Upper lobe of right lung (tissue), 1 donor: ENCODE results near the gene BMPER. TPM values are rescaled to one million over a fixed set of nuclear protein-coding genes. Genes with fewer than 3 reads are reported as not detected.

Source experiments
- ATAC-seq: fragments of 200-7000 bp; cut with Tn5 transposase; one replicate; pipeline ENCODE4 v1.9.1; 2020; ENCODE audit warnings: mild to moderate bottlenecking, moderate library complexity
- DNase-seq: peaks from one replicate; pipeline ENCODE4 v3.0.0-alpha.2; 2020
- H3K27ac ChIP-seq: fragments of 200-600 bp; one replicate; pipeline ENCODE4 v1.8.0; 2022
- H3K27me3 ChIP-seq: fragments of 200-600 bp; one replicate; pipeline ENCODE4 v1.8.0; 2022; ENCODE audit warnings: mild to moderate bottlenecking
- H3K36me3 ChIP-seq: fragments of 200-600 bp; one replicate; pipeline ENCODE4 v1.8.0; 2022
- H3K4me1 ChIP-seq: fragments of 200-600 bp; one replicate; pipeline ENCODE4 v1.8.0; 2022
- H3K4me3 ChIP-seq: fragments of 200-600 bp; one replicate; pipeline ENCODE4 v1.8.0; 2022; ENCODE audit warnings: mild to moderate bottlenecking
- H3K9me3 ChIP-seq: fragments of 200-600 bp; one replicate; pipeline ENCODE4 v1.8.0; 2022
- intact Hi-C: fragments of 100-400 bp; cut with DNase I; formaldehyde crosslinking; loops from one replicate; pipeline ENCODE4 v1.11.0; 2022
- total RNA-seq: library from RNA; stranded (reverse); fragmentation: NEBNext Ultra II Directional; extraction: Animal tissue kit (Norgen Biotek cat#: 25700); gene quantifications from one replicate; pipeline ENCODE4 v1.2.1, GENCODE V29; 2021
- TF ChIP-seq, protein P1 (sequence below): fragments of 200-600 bp; IDR thresholded peaks from one replicate; pipeline ENCODE4 v1.8.0; 2022; ENCODE audit warnings: antibody characterized with exemption
- donor health status: DM: no; HTN: yes; CAD: no; lungs with severe emphysema.

BMPER gene
- total RNA-seq, 1 donor from 2014 or later, result 10.0 TPM

GRCh38 chr7:33892945-33893344 lies 12.4 kb upstream of the BMPER start:
- Histone ChIP-seq H3K27ac (no peak overlapping the region), H3K9me3 (no peaks in the 10 kb centered on the region), H3K4me3 (no peak overlapping the region), H3K4me1 (no peaks in the 10 kb centered on the region), H3K27me3 (no peaks in the 10 kb centered on the region), H3K36me3 (no peaks in the 10 kb centered on the region)
- intact Hi-C loops, result no loop called here
- ATAC-seq, result no peak
- TF ChIP-seq, protein P1, sequence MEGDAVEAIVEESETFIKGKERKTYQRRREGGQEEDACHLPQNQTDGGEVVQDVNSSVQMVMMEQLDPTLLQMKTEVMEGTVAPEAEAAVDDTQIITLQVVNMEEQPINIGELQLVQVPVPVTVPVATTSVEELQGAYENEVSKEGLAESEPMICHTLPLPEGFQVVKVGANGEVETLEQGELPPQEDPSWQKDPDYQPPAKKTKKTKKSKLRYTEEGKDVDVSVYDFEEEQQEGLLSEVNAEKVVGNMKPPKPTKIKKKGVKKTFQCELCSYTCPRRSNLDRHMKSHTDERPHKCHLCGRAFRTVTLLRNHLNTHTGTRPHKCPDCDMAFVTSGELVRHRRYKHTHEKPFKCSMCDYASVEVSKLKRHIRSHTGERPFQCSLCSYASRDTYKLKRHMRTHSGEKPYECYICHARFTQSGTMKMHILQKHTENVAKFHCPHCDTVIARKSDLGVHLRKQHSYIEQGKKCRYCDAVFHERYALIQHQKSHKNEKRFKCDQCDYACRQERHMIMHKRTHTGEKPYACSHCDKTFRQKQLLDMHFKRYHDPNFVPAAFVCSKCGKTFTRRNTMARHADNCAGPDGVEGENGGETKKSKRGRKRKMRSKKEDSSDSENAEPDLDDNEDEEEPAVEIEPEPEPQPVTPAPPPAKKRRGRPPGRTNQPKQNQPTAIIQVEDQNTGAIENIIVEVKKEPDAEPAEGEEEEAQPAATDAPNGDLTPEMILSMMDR, result no peak
- no peak for DNase-seq

DNA sequence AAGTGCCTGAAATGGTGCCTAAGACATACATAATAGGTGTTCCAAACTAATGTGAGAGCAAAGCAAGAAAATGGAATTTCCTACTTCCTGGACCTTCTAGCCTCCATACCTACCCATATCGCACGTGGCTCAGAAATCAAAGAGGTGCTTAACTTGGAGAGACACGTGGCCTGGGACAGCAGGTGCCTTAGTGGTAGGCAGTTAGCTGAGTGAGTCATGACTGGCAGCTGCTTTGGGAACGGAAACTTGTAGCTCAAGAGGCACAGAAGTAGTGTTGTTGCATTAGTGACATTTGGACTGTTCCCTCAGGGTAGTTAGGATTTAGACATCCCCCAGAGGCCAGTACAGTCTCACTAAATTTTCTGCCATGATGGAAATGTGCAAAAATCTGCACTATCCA lies 12.0 kb upstream of the BMPER start:
- intact Hi-C loops, result no loop called here
- TF ChIP-seq, protein P1, result no peak
- no peaks in the 10 kb centered on the region for H3K9me3 ChIP-seq
- H3K27me3 ChIP-seq, result no peaks in the 10 kb centered on the region
- DNase-seq (no peak), ATAC-seq (peak; percentile 77)
- H3K27ac ChIP-seq, result no peak overlapping the region
- no peaks in the 10 kb centered on the region for H3K36me3 ChIP-seq
- no peak overlapping the region for H3K4me3 ChIP-seq
- H3K4me1 ChIP-seq, result no peaks in the 10 kb centered on the region

DNA sequence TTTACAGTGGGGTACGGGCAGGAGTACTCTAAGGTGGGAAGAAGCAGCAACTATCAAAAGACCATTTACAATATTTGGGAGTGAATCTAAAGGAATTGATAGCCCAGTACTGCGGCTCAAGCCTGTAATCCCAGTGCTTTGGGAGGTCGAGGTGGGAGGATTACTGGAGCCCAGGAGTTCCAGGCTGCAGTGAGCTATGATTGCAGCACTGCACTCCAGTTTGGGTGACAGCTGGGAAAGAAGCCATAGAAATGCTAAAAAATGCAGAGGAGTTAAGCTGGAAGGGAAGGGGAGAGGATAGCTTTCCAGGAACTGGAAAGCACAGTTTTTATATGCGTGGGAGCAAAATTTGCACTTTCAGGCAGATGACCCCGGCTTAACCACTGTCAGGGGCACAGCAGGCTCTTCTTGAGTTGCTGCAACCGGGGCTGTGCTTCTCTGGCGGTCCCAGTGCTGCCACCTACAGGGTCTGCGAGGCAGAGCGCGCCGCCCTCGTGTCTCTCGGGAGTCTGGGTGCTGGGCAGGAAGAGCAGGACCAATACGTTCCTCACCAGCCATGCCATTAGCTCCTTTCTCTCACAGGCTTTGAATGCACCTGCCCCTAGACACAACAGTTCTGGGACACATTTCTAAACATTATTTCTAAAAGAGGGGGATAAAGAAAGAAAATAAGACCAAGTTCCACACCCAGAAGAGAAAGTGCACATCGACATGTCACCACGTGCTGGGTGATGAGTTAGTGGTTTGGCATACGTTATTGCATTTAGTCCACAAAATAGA lies 10.1 kb upstream of the BMPER start:
- Histone ChIP-seq H3K27me3 (no peaks in the 10 kb centered on the region), H3K9me3 (no peaks in the 10 kb centered on the region), H3K4me1 (no peaks in the 10 kb centered on the region), H3K27ac (no peak overlapping the region), H3K4me3 (no peak overlapping the region), H3K36me3 (no peaks in the 10 kb centered on the region)
- intact Hi-C loops, result no loop called here
- ATAC-seq (peak; percentile 96), DNase-seq (peak; percentile 90)
- TF ChIP-seq, protein P1, result peak; percentile 92

DNA sequence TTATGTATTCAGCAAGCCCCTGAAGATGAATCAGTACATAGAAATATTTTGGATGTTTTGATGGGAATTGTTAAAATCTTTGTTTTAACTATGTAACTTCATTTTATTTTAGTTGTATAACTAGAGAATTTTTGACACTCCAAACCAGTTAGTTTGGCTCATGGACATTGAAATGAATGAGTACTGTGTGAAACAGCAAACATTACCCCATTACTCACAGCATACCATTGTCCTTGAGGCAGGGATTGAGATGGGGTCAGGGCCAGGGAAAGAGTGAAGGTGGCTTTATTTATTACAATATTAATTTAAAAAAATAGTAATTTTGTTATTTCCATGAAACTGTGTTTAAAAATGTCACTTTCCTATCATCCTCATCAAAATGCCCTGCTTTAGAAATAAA lies 4.8 kb upstream of the BMPER start:
- H3K4me3 ChIP-seq, result no peak overlapping the region
- peaks cover 4% of the 10 kb centered on the region for H3K4me1 ChIP-seq
- TF ChIP-seq, protein P1, result no peak
- no peak overlapping the region for H3K27ac ChIP-seq
- ATAC-seq, result no peak
- H3K36me3 ChIP-seq, result no peaks in the 10 kb centered on the region
- intact Hi-C loops, result no loop called here
- DNase-seq, result no peak
- H3K9me3 ChIP-seq, result no peaks in the 10 kb centered on the region
- peaks cover 34% of the 10 kb centered on the region for H3K27me3 ChIP-seq

- intact Hi-C loops, result no loop called here
- no peaks in the 10 kb centered on the region for H3K9me3 ChIP-seq
- peaks cover 41% of the 10 kb centered on the region for H3K27me3 ChIP-seq
- DNase-seq, result no peak
- no peaks in the 10 kb centered on the region for H3K36me3 ChIP-seq
- ATAC-seq, result no peak
- H3K4me3 ChIP-seq, result no peak overlapping the region
- no peak overlapping the region for H3K27ac ChIP-seq
- H3K4me1 ChIP-seq, result peaks cover 4% of the 10 kb centered on the region
- TF ChIP-seq, protein P1, result no peak
Measured at GRCh38 chr7:33901199-33901598, 4.1 kb upstream of the BMPER start.
